Left ventricle myocardium inferior (tissue), 1 donor: ENCODE data around the gene ARHGEF19. TPM values are rescaled to one million over a fixed set of nuclear protein-coding genes. Genes with fewer than 3 reads are reported as not detected.

Source experiments
- DNase-seq: peaks from one replicate; pipeline ENCODE4 v3.0.0-alpha.2; 2020
- H3K27ac ChIP-seq: fragments of 200-600 bp; replicated peaks from 2 replicates; pipeline ENCODE4 v1.8.0; 2021
- H3K27me3 ChIP-seq: fragments of 200-600 bp; 2 replicates; pipeline ENCODE4 v1.8.0; 2021; ENCODE audit warnings: low read depth
- H3K36me3 ChIP-seq: fragments of 200-600 bp; 2 replicates; pipeline ENCODE4 v1.8.0; 2021
- H3K4me1 ChIP-seq: fragments of 200-600 bp; 2 replicates; pipeline ENCODE4 v1.8.0; 2021
- H3K4me3 ChIP-seq: fragments of 200-600 bp; 2 replicates; pipeline ENCODE4 v1.8.0; 2021; ENCODE audit warnings: mild to moderate bottlenecking, moderate library complexity
- H3K9me3 ChIP-seq: fragments of 200-600 bp; replicated peaks from 2 replicates; pipeline ENCODE4 v1.8.0; 2021
- intact Hi-C: fragments of 100-400 bp; cut with micrococcal nuclease; formaldehyde crosslinking; loops from one replicate; pipeline ENCODE4 v1.11.0; 2022
- total RNA-seq: library from RNA; stranded (reverse); fragmentation: NEBNext Ultra II Directional; extraction: Animal tissue kit (Norgen Biotek cat#: 25700); gene quantifications from one replicate; pipeline ENCODE4 v1.2.1, GENCODE V29; 2021
- TF ChIP-seq, protein P1 (sequence below): fragments of 200-600 bp; IDR thresholded peaks from 2 replicates; pipeline ENCODE4 v1.8.0; 2021; ENCODE audit warnings: antibody characterized with exemption, mild to moderate bottlenecking, borderline replicate concordance
- donor health status: DM: no; HTN: yes; CAD: no; lungs with severe emphysema.

Gene ARHGEF19
- total RNA-seq, 1 donor from 2014 or later = 2.2 TPM

- DNase-seq = no peak
- Histone ChIP-seq H3K27ac (no peak overlapping the region), H3K27me3 (no peaks in the 10 kb centered on the region), H3K9me3 (no peaks in the 10 kb centered on the region), H3K4me1 (peaks cover 40% of the 10 kb centered on the region), H3K4me3 (no peak overlapping the region), H3K36me3 (no peaks in the 10 kb centered on the region)
- intact Hi-C loops = no loop called here
- TF ChIP-seq, protein P1, sequence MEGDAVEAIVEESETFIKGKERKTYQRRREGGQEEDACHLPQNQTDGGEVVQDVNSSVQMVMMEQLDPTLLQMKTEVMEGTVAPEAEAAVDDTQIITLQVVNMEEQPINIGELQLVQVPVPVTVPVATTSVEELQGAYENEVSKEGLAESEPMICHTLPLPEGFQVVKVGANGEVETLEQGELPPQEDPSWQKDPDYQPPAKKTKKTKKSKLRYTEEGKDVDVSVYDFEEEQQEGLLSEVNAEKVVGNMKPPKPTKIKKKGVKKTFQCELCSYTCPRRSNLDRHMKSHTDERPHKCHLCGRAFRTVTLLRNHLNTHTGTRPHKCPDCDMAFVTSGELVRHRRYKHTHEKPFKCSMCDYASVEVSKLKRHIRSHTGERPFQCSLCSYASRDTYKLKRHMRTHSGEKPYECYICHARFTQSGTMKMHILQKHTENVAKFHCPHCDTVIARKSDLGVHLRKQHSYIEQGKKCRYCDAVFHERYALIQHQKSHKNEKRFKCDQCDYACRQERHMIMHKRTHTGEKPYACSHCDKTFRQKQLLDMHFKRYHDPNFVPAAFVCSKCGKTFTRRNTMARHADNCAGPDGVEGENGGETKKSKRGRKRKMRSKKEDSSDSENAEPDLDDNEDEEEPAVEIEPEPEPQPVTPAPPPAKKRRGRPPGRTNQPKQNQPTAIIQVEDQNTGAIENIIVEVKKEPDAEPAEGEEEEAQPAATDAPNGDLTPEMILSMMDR = no peak
Measured at GRCh38 chr1:16189003-16189402, 23.4 kb downstream of the ARHGEF19 start.

DNA sequence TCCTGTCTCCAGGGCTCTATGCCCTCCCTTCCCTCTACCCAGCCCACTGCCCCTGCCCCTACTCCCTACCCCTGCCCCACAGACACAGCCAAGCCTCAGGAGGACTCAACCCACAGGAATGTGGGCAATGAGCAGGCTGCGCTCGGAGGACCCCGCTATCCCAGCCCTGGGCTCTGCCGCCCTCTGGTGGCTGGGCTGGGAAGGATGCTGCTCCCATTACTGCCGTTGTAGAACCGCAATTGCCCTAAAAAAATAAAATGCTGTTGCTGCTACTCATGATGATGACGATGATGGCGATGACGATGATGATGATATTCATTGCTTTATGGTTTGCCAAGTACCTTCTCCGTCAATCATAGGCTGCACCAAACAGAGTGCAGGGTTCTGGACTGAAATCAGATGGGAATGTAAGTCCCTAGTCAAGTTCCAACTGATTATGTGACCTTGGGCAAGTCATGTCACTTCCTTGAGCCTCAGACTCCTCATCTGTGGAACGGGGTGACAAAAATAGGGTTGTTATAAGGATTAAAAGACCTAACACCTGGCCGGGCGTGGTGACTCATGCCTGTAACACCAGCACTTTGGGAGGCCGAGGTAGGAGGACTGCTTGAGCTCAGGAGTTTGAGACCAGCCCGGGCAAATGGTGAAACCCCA lies 24.6 kb downstream of the ARHGEF19 start:
- peak; percentile 79 for DNase-seq
- H3K36me3 ChIP-seq = no peaks in the 10 kb centered on the region

DNA sequence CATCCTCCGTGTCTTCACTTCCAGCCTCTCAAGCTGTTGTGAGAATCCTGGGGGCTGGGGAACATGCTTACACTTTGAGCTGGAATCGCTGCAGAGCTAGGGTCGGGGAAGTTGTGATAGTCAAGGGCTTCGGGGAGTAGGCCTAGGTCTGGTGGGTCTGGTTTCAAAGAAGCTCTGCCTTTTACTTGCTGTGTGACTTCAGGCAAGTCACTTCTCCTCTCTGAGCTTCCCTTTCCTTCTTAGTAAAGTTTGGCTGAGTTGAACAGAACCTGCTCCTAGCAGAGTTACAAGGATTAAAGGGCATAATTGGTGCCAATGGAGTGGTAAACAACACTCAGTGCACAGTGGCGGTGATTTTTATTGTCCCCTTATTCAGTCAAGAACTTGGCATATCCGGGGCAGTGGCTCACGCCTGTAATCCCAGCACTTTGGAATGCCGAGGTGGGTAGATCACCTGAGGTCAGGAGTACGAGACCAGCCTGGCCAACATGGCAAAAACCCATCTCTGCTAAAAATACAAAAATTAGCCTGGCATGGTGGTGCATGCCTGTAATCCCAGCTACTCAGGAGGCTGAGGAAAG lies 25.7 kb downstream of the ARHGEF19 start:
- intact Hi-C loops = loop anchor here (2.0 kb wide), 1 partner anchor 108 kb away; no protein-coding TSS in a partner anchor
- TF ChIP-seq, protein P1 = no peak

More for the DNA sequence above, 24.6 kb downstream of the ARHGEF19 start:
- TF ChIP-seq, protein P1 = peak; percentile 96
- intact Hi-C loops = loop anchor here (2.0 kb wide), 1 partner anchor 109 kb away; no protein-coding TSS in a partner anchor
- H3K4me3 ChIP-seq = no peak overlapping the region
- H3K27ac ChIP-seq = no peak overlapping the region
- peaks cover 41% of the 10 kb centered on the region for H3K4me1 ChIP-seq
- no peaks in the 10 kb centered on the region for H3K27me3 ChIP-seq
- no peaks in the 10 kb centered on the region for H3K9me3 ChIP-seq

DNA sequence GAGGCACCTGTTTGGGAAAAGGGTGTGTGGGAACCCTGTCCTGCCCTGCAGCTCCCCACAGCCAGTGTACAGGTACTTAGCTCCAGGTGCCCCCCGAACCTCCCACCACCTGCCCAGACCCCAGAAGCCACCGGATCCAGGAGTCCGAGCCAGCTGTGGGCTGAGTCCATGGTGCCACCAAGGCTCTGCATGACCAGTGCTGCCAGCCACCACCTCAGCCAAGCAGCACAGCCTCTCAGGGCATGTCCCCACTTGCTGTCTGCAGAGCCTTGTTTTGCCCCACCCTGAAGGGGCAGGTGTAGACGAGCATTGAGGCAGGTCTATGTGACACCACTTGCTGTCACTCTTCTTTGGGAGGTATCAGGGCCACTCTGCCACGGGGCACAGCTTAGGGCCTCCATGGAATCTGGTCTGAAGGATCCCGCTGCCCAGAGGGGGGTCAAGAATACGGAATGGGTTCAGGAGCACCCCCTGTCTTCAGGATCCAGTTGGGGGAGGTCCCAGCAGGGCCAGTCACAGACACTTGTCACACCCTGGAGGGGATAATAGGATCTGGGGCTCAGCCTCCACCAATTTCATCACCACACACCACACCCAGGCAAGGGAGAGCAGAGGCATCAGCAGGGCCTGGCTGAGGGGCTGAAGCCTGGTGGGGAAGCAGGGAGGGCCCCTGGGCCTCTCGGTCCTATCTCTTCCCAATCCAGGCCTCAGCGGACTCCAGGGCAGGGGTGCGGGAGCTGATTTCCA lies 27.7 kb downstream of the ARHGEF19 start:
- H3K9me3 ChIP-seq = no peaks in the 10 kb centered on the region
- TF ChIP-seq, protein P1 = no peak
- H3K4me3 ChIP-seq = no peak overlapping the region
- intact Hi-C loops = no loop called here
- peaks cover 47% of the 10 kb centered on the region for H3K4me1 ChIP-seq
- DNase-seq = no peak
- H3K27ac ChIP-seq = no peak overlapping the region
- no peaks in the 10 kb centered on the region for H3K27me3 ChIP-seq
- no peaks in the 10 kb centered on the region for H3K36me3 ChIP-seq

More for the DNA sequence above, 25.7 kb downstream of the ARHGEF19 start:
- Histone ChIP-seq H3K36me3 (no peaks in the 10 kb centered on the region), H3K4me3 (no peak overlapping the region), H3K4me1 (peaks cover 47% of the 10 kb centered on the region), H3K9me3 (no peaks in the 10 kb centered on the region), H3K27me3 (no peaks in the 10 kb centered on the region), H3K27ac (no peak overlapping the region)
- DNase-seq = no peak

DNA sequence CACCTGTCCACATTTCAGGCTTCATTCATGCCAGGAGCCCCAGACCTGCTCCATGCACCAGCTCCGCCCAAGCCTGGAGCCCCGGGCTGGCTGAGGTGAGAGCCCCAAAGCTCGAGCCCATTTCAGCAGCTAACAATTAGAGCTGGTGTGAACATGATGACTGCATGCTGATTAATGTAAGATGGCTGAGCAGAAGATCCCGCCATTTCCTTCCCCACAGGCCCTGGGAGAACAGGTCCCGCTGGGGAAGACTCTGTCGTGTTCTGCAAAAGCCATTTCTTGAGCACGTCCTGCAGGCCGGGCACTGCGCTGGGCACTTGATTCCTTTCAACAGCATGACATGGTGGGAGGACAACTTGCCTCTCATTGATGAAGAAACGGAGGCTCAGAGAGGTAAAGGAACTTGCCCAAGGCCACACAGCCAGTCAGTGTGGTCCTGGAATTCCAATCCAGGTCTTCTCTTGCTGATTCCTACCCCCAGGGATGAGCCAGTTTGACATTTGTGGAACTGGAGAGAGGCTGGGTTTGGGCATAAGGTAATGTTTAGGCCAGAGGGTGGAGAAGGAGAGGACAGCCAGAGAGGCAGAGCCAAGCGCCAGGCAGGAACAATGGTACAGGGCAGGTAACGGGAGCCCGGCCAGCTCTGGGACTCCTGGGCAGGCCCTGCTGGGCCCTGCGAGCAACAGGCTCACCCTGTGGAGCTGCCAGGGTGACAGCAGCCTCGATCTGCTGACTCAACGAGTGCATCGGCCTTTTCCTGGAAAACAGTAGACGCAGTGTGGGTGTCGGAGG lies 28.5 kb downstream of the ARHGEF19 start:
- DNase-seq = no peak
- Histone ChIP-seq H3K27me3 (no peaks in the 10 kb centered on the region), H3K4me1 (peaks cover 39% of the 10 kb centered on the region), H3K36me3 (no peaks in the 10 kb centered on the region), H3K9me3 (no peaks in the 10 kb centered on the region), H3K4me3 (no peak overlapping the region), H3K27ac (peak overlapping the region; percentile 94)
- intact Hi-C loops = no loop called here
- TF ChIP-seq, protein P1 = no peak
